Endothelial cell of umbilical vein (primary cell): ENCODE results near the gene ZNF93. TPM values are rescaled to one million over a fixed set of nuclear protein-coding genes. Genes with fewer than 3 reads are reported as not detected.

ENCODE experiments used
- BruUV-seq: library from RNA; stranded (reverse); fragments of 400-500 nt; replicated peaks from 2 replicates; lab custom pipeline; 2021; lab: Mats Ljungman, UMichigan
- CTCF ChIA-PET: fragments of 300-600, 350-600 bp; sonication (Branson Sonifier 250); formaldehyde crosslinking; loops from one replicate; lab custom pipeline; 2021; ENCODE audit warnings: antibody characterized with exemption, inconsistent platforms; lab: Charles Lee
- POLR2A ChIA-PET: fragments of 300-600, 350-600 bp; sonication (Branson Sonifier 250); formaldehyde crosslinking; loops from one replicate; lab custom pipeline; 2021; ENCODE audit warnings: antibody characterized with exemption, inconsistent platforms; lab: Charles Lee
- DNase-seq: peaks from one replicate; pipeline ENCODE4 v3.0.0-alpha.2; 2011; ENCODE audit warnings: low read depth, low spot score
- FAIRE-seq: peaks from 2 replicates; lab custom pipeline; 2011; peaks lifted over from hg19 to GRCh38; lab: Jason Lieb, UNC
- H2AFZ ChIP-seq: 2 replicates; pipeline ENCODE4 v1.6.0; 2012; ENCODE audit warnings: low read depth, low read length, control low read depth, inconsistent platforms
- H3K27ac ChIP-seq: 2 replicates; pipeline ENCODE4 v1.5.1; 2011; ENCODE audit warnings: low read depth, mild to moderate bottlenecking, control low read depth, low read length, moderate library complexity; ENCODE audit not compliant: insufficient read depth
- H3K27me3 ChIP-seq, 2 experiments: 2 replicates each; pipeline versions ENCODE4 v1.6.0 to v1.6.1; 2011; ENCODE audit warnings: low read length in 2 of 2, mixed read lengths in 1 of 2; ENCODE audit not compliant: control insufficient read depth in 2 of 2, insufficient read depth in 2 of 2
- H3K36me3 ChIP-seq, 2 experiments: 2 replicates in 1 of 2; 3 replicates in 1 of 2; pipeline ENCODE4 v1.5.1; 2011; ENCODE audit warnings: low read length in 2 of 2, mild to moderate bottlenecking in 1 of 2, moderate library complexity in 1 of 2; ENCODE audit not compliant: control insufficient read depth in 2 of 2, insufficient read depth in 2 of 2; ENCODE audit errors: extremely low read depth in 1 of 2
- H3K4me1 ChIP-seq: 3 replicates; pipeline ENCODE4 v1.5.1; 2011; ENCODE audit warnings: mild to moderate bottlenecking, low read length; ENCODE audit not compliant: control insufficient read depth, insufficient read depth; ENCODE audit errors: extremely low read depth
- H3K4me2 ChIP-seq: 2 replicates; pipeline ENCODE4 v1.6.1; 2011; ENCODE audit warnings: low read length, control low read depth, mixed read lengths; ENCODE audit not compliant: insufficient read depth
- H3K4me3 ChIP-seq, 3 experiments: fragments of 200-600 bp in 1 of 3; sonication (generic), shearing (Covaris generic) in 1 of 3; replicated peaks in 1 of 3; 2 replicates each; pipeline ENCODE4 v1.5.1; 2011 to 2016; ENCODE audit warnings: control low read depth in 3 of 3, low read length in 3 of 3, mild to moderate bottlenecking in 2 of 3, inconsistent platforms in 1 of 3, low read depth in 1 of 3, moderate library complexity in 1 of 3; ENCODE audit not compliant: insufficient read depth in 1 of 3
- H3K79me2 ChIP-seq: 2 replicates; pipeline ENCODE4 v1.6.0; 2012; ENCODE audit warnings: low read length, inconsistent platforms; ENCODE audit not compliant: control insufficient read depth, insufficient read depth
- H3K9ac ChIP-seq: replicated peaks from 2 replicates; pipeline ENCODE3; 2011; ENCODE audit warnings: low read length, control low read depth; ENCODE audit not compliant: insufficient read depth; ENCODE audit errors: extremely low read depth
- H3K9me1 ChIP-seq: replicated peaks from 3 replicates; pipeline ENCODE4 v1.6.0; 2011; ENCODE audit warnings: mild to moderate bottlenecking, low read length; ENCODE audit not compliant: control insufficient read depth, insufficient read depth; ENCODE audit errors: extremely low read depth
- H3K9me3 ChIP-seq: replicated peaks from 2 replicates; pipeline ENCODE4 v1.5.1; 2012; ENCODE audit warnings: low read length, inconsistent platforms; ENCODE audit not compliant: control insufficient read depth, insufficient read depth
- H4K20me1 ChIP-seq: replicated peaks from 2 replicates; pipeline ENCODE3; 2011; ENCODE audit warnings: mild to moderate bottlenecking, low read length; ENCODE audit not compliant: control insufficient read depth, insufficient read depth; ENCODE audit errors: extremely low read depth
- EZH2 ChIP-seq: IDR thresholded peaks from 2 replicates; pipeline ENCODE4 v1.6.1; 2012; ENCODE audit warnings: borderline replicate concordance, low read depth, mild to moderate bottlenecking, moderate library complexity, low read length, inconsistent platforms; ENCODE audit not compliant: severe bottlenecking
- FOS ChIP-seq: IDR thresholded peaks from 2 replicates; pipeline ENCODE4 v1.6.1; 2011; ENCODE audit warnings: mild to moderate bottlenecking, low read length, moderate library complexity, borderline replicate concordance; ENCODE audit not compliant: insufficient read depth
- GATA2 ChIP-seq: IDR thresholded peaks from 2 replicates; pipeline ENCODE4 v1.7.0; 2011; ENCODE audit warnings: low read depth, mild to moderate bottlenecking, moderate library complexity, mixed read lengths, low read length; ENCODE audit not compliant: insufficient read length, insufficient read depth
- JUN ChIP-seq: IDR thresholded peaks from 2 replicates; pipeline ENCODE4 v1.6.1; 2011; ENCODE audit warnings: borderline replicate concordance, low read depth; ENCODE audit not compliant: insufficient read length, insufficient read depth
- MYC ChIP-seq: IDR thresholded peaks from one replicate; pipeline ENCODE4 v1.6.1; 2011; ENCODE audit warnings: mild to moderate bottlenecking, low read depth, low read length
- POLR2A ChIP-seq: IDR thresholded peaks from 2 replicates; pipeline ENCODE4 v1.6.1; 2012; ENCODE audit warnings: low read depth, mild to moderate bottlenecking, control low read depth, low read length
- POLR2AphosphoS5 ChIP-seq: IDR thresholded peaks from 2 replicates; pipeline ENCODE4 v1.6.1; 2012; ENCODE audit warnings: low read depth, mild to moderate bottlenecking, control low read depth, low read length, moderate library complexity; ENCODE audit not compliant: insufficient read depth
- dilution Hi-C: fragments of 300-500 bp; cut with MboI; formaldehyde crosslinking; loops from one replicate; pipeline ENCODE4 v1.15.0; 2019; ENCODE audit warnings: low sequenced_read_pairs; ENCODE audit not compliant: extremely low pct_ligation_motif_present
- intact Hi-C: fragments of 100-400 bp; cut with micrococcal nuclease; formaldehyde crosslinking; loops from one replicate; pipeline ENCODE4 v1.10.0; 2022
- polyA plus RNA-seq, 4 experiments: library from polyadenylated mRNA; depleted of rRNA in 3 of 4; stranded (reverse) in 3 of 4; unstranded in 1 of 4; fragments of >200 nt; gene quantifications; 2 replicates each; pipeline versions ENCODE4 v1.2.1 to v1.2.3, GENCODE V29; 2011 to 2012; ENCODE audit warnings: missing spikeins in 1 of 4
- total RNA-seq: library from RNA; stranded (reverse); gene quantifications from 2 replicates; pipeline ENCODE4 v1.2.3, GENCODE V29; 2021
- TF ChIP-seq, protein P1 (sequence below): IDR thresholded peaks from 2 replicates; pipeline ENCODE4 v1.6.1; 2011; ENCODE audit not compliant: insufficient read depth, insufficient read length
- TF ChIP-seq, protein P2 (sequence below), 2 donors: IDR thresholded peaks; 1 replicate in 1 of 2; 2 replicates in 1 of 2; pipeline ENCODE4 v1.5.1; 2011; ENCODE audit warnings: low read length in 2 of 2, mild to moderate bottlenecking in 2 of 2, moderate library complexity in 2 of 2, control low read depth in 1 of 2, inconsistent platforms in 1 of 2, low read depth in 1 of 2; ENCODE audit not compliant: insufficient read depth in 1 of 2; ENCODE audit errors: extremely low read depth in 1 of 2

Gene ZNF93
- total and polyA plus RNA-seq, 2 donors (not counting 3 experiments of a cell fraction or from before 2014, with no cell fraction given) = 8.1 to 9.9 TPM

DNA sequence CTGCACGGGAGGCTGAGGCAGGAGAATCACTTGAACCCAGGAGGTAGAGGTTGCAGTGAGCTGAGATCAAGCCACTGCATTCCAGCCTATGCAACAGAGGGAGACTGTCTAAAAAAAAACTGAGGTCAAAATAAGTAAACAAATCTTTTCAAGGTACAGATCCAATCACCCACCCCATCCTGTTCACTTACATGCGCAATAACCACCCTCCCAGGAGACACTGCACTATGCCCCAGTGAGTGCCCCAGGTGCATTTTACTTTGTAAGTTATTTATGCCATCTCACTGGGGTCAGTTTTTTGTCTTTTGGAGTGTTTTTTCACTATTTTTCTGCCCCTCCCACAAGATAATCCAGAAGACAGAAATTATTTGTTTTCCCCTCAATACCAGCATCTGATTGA is 42.0 kb upstream of the ZNF93 start:
- no peaks in the 10 kb centered on the region for H3K9me1 ChIP-seq
- no peak overlapping the region for H3K9ac ChIP-seq
- no peak overlapping the region for H3K4me3 ChIP-seq
- H3K9me3 ChIP-seq = peaks cover 2% of the 10 kb centered on the region
- dilution Hi-C loops = no loop called here
- TF ChIP-seq EZH2 (no peak), POLR2A (no peak), MYC (no peak), FOS (no peak), POLR2AphosphoS5 (no peak), GATA2 (no peak), JUN (no peak)
- TF ChIP-seq, protein P1, sequence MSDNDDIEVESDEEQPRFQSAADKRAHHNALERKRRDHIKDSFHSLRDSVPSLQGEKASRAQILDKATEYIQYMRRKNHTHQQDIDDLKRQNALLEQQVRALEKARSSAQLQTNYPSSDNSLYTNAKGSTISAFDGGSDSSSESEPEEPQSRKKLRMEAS = no peak
- TF ChIP-seq, protein P2, sequence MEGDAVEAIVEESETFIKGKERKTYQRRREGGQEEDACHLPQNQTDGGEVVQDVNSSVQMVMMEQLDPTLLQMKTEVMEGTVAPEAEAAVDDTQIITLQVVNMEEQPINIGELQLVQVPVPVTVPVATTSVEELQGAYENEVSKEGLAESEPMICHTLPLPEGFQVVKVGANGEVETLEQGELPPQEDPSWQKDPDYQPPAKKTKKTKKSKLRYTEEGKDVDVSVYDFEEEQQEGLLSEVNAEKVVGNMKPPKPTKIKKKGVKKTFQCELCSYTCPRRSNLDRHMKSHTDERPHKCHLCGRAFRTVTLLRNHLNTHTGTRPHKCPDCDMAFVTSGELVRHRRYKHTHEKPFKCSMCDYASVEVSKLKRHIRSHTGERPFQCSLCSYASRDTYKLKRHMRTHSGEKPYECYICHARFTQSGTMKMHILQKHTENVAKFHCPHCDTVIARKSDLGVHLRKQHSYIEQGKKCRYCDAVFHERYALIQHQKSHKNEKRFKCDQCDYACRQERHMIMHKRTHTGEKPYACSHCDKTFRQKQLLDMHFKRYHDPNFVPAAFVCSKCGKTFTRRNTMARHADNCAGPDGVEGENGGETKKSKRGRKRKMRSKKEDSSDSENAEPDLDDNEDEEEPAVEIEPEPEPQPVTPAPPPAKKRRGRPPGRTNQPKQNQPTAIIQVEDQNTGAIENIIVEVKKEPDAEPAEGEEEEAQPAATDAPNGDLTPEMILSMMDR (IDR thresholded peaks at IDR 0.05; ENCODE audit: extremely low read depth in 1 of 2, insufficient read depth in 1 of 2, low read depth in 1 of 2, low read length in 2 of 2) = no peak
- H3K36me3 ChIP-seq = no peaks in the 10 kb centered on the region
- DNase-seq = no peak
- H3K79me2 ChIP-seq = no peaks in the 10 kb centered on the region
- FAIRE-seq = no peak
- H3K4me1 ChIP-seq = no peaks in the 10 kb centered on the region
- H3K27ac ChIP-seq = no peak overlapping the region
- CTCF ChIA-PET = no interaction called here
- no peak overlapping the region for H2AFZ ChIP-seq
- no peak overlapping the region for H3K4me2 ChIP-seq
- intact Hi-C loops = no loop called here
- H4K20me1 ChIP-seq = no peaks in the 10 kb centered on the region
- H3K27me3 ChIP-seq = no peaks in the 10 kb centered on the region
- BruUV-seq = no TSS peak
- POLR2A ChIA-PET = no interaction called here
